Right lobe of liver (tissue), 4 donors: ENCODE results near the gene RGSL1.

ENCODE experiments used
- CTCF ChIP-seq, 4 donors: fragments of 200-600 bp in 3 of 4; fragments of 450-650 bp in 1 of 4; IDR thresholded peaks; one replicate each; pipeline versions ENCODE4 v1.5.1 to v1.8.0; 2016 to 2022; ENCODE audit warnings: antibody characterized with exemption in 4 of 4, mild to moderate bottlenecking in 2 of 4
- POLR2A ChIP-seq: fragments of 450-650 bp; IDR thresholded peaks from one replicate; pipeline ENCODE4 v1.6.1; 2017; ENCODE audit warnings: antibody characterized with exemption, mild to moderate bottlenecking
- donor health status: DM: no; HTN: no; CAD: no.
- donor health status: DM: no; HTN: no; CAD: no.
- donor health status: DM: no; HTN: yes; CAD: no.

- no peak for TF ChIP-seq POLR2A
- no peak for TF ChIP-seq CTCF (IDR thresholded peaks at IDR 0.05)
Measured at GRCh38 chr1:182444497-182444896, 5.4 kb upstream of the RGSL1 start.
